SU-DHL-6 (cell line): ENCODE results near the gene GABBR2.

Experiments
- H2AFZ ChIP-seq: fragments of 200-600 bp; sonication (generic); 2 replicates; pipeline ENCODE4 v1.6.1; 2014; ENCODE audit warnings: low read depth, mild to moderate bottlenecking, moderate library complexity, mixed read lengths, antibody characterized with exemption, low read length; ENCODE audit not compliant: severe bottlenecking
- H3F3A ChIP-seq: fragments of 200-600 bp; shearing (Covaris generic); 2 replicates; pipeline ENCODE4 v1.6.0; 2016; ENCODE audit warnings: antibody characterized with exemption, mild to moderate bottlenecking; ENCODE audit not compliant: insufficient read depth
- H3K27ac ChIP-seq: fragments of 200-600 bp; sonication (generic); 2 replicates; pipeline ENCODE4 v1.5.1; 2016; ENCODE audit warnings: low read depth, mild to moderate bottlenecking, low read length, moderate library complexity, mixed read lengths
- H3K27me3 ChIP-seq: fragments of 200-600 bp; sonication (generic), shearing (Covaris generic); 2 replicates; pipeline ENCODE4 v1.6.0; 2014; ENCODE audit warnings: mild to moderate bottlenecking, low read length
- H3K36me3 ChIP-seq: fragments of 200-600 bp; sonication (generic); 2 replicates; pipeline ENCODE4 v1.6.1; 2014; ENCODE audit warnings: mild to moderate bottlenecking, low read length, mixed read lengths
- H3K4me2 ChIP-seq: fragments of 300-600, 200-600 bp; shearing (Covaris generic), sonication (generic); 2 replicates; pipeline ENCODE4 v1.6.0; 2014; ENCODE audit warnings: low read length, low read depth, mild to moderate bottlenecking; ENCODE audit not compliant: poor library complexity, severe bottlenecking
- H3K4me3 ChIP-seq: fragments of 200-600 bp; sonication (generic); 2 replicates; pipeline ENCODE4 v1.5.1; 2014; ENCODE audit warnings: antibody characterized with exemption, low read length, mild to moderate bottlenecking, mixed read lengths; ENCODE audit not compliant: insufficient read depth, poor library complexity, severe bottlenecking
- H3K79me2 ChIP-seq: fragments of 200-600 bp; sonication (generic); 2 replicates; pipeline ENCODE4 v1.6.1; 2014; ENCODE audit warnings: mild to moderate bottlenecking, low read length, moderate library complexity; ENCODE audit not compliant: insufficient read depth
- H3K9ac ChIP-seq: fragments of 200-600 bp; sonication (generic); 2 replicates; pipeline ENCODE4 v1.7.0; 2014; ENCODE audit warnings: mild to moderate bottlenecking, low read length
- H3K9me2 ChIP-seq: fragments of 200-600 bp; sonication (generic); replicated peaks from 2 replicates; pipeline ENCODE4 v1.6.1; 2014; ENCODE audit warnings: low read length; ENCODE audit not compliant: insufficient read depth
- H3K9me3 ChIP-seq: fragments of 200-600 bp; sonication (generic); 2 replicates; pipeline ENCODE4 v1.6.1; 2014; ENCODE audit warnings: low read length, mixed read lengths; ENCODE audit not compliant: insufficient read depth
- H4K20me1 ChIP-seq: fragments of 200-600 bp; sonication (generic); 2 replicates; pipeline ENCODE4 v1.6.1; 2014; ENCODE audit warnings: low read depth, mild to moderate bottlenecking, antibody characterized with exemption, low read length, moderate library complexity, mixed read lengths
- EZH2phosphoT487 ChIP-seq: fragments of 200-600 bp; sonication (generic), shearing (Covaris generic); conservative IDR thresholded peaks from 2 replicates; pipeline ENCODE4 v1.6.1; 2018; ENCODE audit warnings: mild to moderate bottlenecking, antibody characterized with exemption, low read length, moderate library complexity, mixed read lengths
- TF ChIP-seq, protein P1 (sequence below): fragments of 200-600 bp; sonication (generic); IDR thresholded peaks from one replicate; pipeline ENCODE4 v1.5.1; 2017; ENCODE audit warnings: antibody characterized with exemption, mild to moderate bottlenecking, low read length, moderate library complexity; ENCODE audit not compliant: insufficient read depth, poor library complexity, severe bottlenecking

Gene GABBR2

DNA sequence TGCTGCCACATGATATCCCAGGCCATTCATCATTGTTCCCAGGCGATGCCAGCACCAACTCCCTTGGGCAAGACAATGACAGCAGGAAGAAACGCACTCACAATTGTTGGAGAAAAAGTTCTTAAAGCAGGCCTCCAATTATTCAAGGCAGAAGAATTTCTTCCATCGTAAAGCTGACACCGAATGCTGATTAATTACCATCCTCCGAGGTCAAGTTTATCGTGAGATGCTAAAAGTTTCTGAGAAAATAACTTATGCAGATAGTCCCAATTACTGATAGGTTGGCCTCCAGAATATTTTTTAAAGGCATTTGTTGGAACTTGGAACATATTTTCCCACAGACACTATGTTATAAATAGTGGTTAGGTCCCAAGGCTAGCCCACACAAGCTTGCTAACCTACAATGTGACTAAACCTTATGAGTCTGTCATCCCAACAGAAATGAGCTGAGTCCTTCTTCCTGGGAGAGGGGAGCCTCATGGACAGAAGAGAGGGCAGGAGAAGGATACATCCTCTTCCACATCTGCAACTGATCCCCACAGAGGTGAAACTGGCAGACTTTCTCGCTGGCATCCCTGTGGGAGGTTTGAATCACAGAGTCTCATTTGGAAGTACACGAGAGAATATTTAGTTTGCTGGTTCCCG is 250.9 kb downstream of the GABBR2 start:
- Histone ChIP-seq H3K9ac (no peak overlapping the region), H3F3A (no peaks in the 10 kb centered on the region), H4K20me1 (no peaks in the 10 kb centered on the region), H2AFZ (no peak overlapping the region), H3K9me2 (no peaks in the 10 kb centered on the region), H3K4me3 (no peak overlapping the region), H3K36me3 (no peaks in the 10 kb centered on the region), H3K27ac (no peak overlapping the region), H3K79me2 (no peaks in the 10 kb centered on the region), H3K27me3 (no peaks in the 10 kb centered on the region), H3K9me3 (peaks cover 11% of the 10 kb centered on the region; the same call in 1 of the 2 replicates), H3K4me2 (no peak overlapping the region)
- TF ChIP-seq EZH2phosphoT487 = no peak
- TF ChIP-seq, protein P1, sequence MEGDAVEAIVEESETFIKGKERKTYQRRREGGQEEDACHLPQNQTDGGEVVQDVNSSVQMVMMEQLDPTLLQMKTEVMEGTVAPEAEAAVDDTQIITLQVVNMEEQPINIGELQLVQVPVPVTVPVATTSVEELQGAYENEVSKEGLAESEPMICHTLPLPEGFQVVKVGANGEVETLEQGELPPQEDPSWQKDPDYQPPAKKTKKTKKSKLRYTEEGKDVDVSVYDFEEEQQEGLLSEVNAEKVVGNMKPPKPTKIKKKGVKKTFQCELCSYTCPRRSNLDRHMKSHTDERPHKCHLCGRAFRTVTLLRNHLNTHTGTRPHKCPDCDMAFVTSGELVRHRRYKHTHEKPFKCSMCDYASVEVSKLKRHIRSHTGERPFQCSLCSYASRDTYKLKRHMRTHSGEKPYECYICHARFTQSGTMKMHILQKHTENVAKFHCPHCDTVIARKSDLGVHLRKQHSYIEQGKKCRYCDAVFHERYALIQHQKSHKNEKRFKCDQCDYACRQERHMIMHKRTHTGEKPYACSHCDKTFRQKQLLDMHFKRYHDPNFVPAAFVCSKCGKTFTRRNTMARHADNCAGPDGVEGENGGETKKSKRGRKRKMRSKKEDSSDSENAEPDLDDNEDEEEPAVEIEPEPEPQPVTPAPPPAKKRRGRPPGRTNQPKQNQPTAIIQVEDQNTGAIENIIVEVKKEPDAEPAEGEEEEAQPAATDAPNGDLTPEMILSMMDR = no peak

DNA sequence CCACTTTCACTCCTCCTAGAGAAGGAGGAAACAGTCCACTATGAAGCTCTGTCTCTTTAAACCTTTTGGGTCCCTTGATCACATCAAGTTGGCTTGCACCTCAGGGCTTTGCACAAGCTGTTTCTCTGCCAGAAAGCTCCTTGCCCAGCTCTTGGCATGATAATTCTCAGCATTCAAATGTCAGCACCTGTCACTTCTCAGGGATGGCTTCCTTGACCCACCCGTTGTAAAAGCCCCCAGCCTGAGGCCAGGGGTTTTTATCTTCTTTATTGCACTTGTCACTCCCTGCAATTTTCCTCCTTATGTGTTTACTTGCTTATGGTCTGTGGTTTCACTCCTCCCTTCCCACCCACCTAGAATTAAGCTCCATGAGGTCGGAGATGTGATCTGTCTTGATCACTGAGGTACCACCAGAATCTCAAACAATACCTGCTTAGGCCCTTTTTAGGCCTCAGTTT is 252.6 kb downstream of the GABBR2 start:
- Histone ChIP-seq H3K79me2 (no peaks in the 10 kb centered on the region), H3K27ac (no peak overlapping the region), H3K9me2 (no peaks in the 10 kb centered on the region), H3K9ac (no peak overlapping the region), H3K4me2 (no peak overlapping the region), H3K36me3 (no peaks in the 10 kb centered on the region), H2AFZ (no peak overlapping the region), H3K4me3 (no peak overlapping the region), H4K20me1 (no peaks in the 10 kb centered on the region), H3K27me3 (no peaks in the 10 kb centered on the region), H3F3A (no peaks in the 10 kb centered on the region), H3K9me3 (peaks cover 11% of the 10 kb centered on the region; the same call in 1 of the 2 replicates)
- TF ChIP-seq, protein P1 = no peak
- TF ChIP-seq EZH2phosphoT487 = no peak

- no peak overlapping the region for H3K4me3 ChIP-seq
- H3K36me3 ChIP-seq = no peaks in the 10 kb centered on the region
- H3K79me2 ChIP-seq = no peaks in the 10 kb centered on the region
- no peak overlapping the region for H2AFZ ChIP-seq
- no peaks in the 10 kb centered on the region for H3K27me3 ChIP-seq
- H3K9me3 ChIP-seq = peaks cover 6% of the 10 kb centered on the region; the same call in 1 of the 2 replicates
- H3K4me2 ChIP-seq = no peak overlapping the region
- TF ChIP-seq, protein P1 = no peak
- TF ChIP-seq EZH2phosphoT487 = no peak
- H3F3A ChIP-seq = no peaks in the 10 kb centered on the region
- H3K27ac ChIP-seq = no peak overlapping the region
- no peaks in the 10 kb centered on the region for H4K20me1 ChIP-seq
- H3K9ac ChIP-seq = no peak overlapping the region
- H3K9me2 ChIP-seq = no peaks in the 10 kb centered on the region
Observed at GRCh38 chr9:98455256-98456155, 253.2 kb downstream of the GABBR2 start.
